GM18505 (cell line): ENCODE results near the gene E2F6.

Experiments used
- ATAC-seq: cut with Tn5 transposase; IDR thresholded peaks from one replicate; pipeline ENCODE4 v1.9.1; 2021; ENCODE audit not compliant: unreplicated experiment
- POLR2A ChIP-seq: IDR thresholded peaks from 4 replicates; pipeline ENCODE4 v1.6.1; 2011; ENCODE audit warnings: borderline replicate concordance; ENCODE audit not compliant: insufficient read depth, insufficient read length; ENCODE audit errors: extremely low read depth

E2F6 gene

GRCh38 chr2:11500702-11501303 is 34.8 kb upstream of the E2F6 start:
- ATAC-seq: no peak
- TF ChIP-seq POLR2A: no peak

- no peak for TF ChIP-seq POLR2A
- no peak for ATAC-seq
Measured at GRCh38 chr2:11499081-11499743, 33.3 kb upstream of the E2F6 start.

GRCh38 chr2:11498543-11499034 is 32.6 kb upstream of the E2F6 start:
- no peak for TF ChIP-seq POLR2A
- ATAC-seq: peak; percentile 67

- ATAC-seq: no peak
- TF ChIP-seq POLR2A: no peak
Measured at GRCh38 chr2:11495844-11496681, 30.1 kb upstream of the E2F6 start.

GRCh38 chr2:11494310-11494709 is 28.3 kb upstream of the E2F6 start:
- ATAC-seq: no peak
- no peak for TF ChIP-seq POLR2A

GRCh38 chr2:11493282-11493681 is 27.3 kb upstream of the E2F6 start:
- no peak for TF ChIP-seq POLR2A
- no peak for ATAC-seq

- no peak for ATAC-seq
- TF ChIP-seq POLR2A: no peak
Measured at GRCh38 chr2:11492720-11493119, 26.8 kb upstream of the E2F6 start.

- TF ChIP-seq POLR2A: no peak
- no peak for ATAC-seq
Measured at GRCh38 chr2:11492244-11492643, 26.3 kb upstream of the E2F6 start.

- no peak for ATAC-seq
- no peak for TF ChIP-seq POLR2A
Measured at GRCh38 chr2:11491348-11491933, 25.5 kb upstream of the E2F6 start.

GRCh38 chr2:11490194-11490593 is 24.2 kb upstream of the E2F6 start:
- no peak for TF ChIP-seq POLR2A
- no peak for ATAC-seq

- no peak for TF ChIP-seq POLR2A
- no peak for ATAC-seq
Measured at GRCh38 chr2:11488809-11489208, 22.8 kb upstream of the E2F6 start.

GRCh38 chr2:11483806-11484617 is 18.1 kb upstream of the E2F6 start:
- no peak for ATAC-seq
- no peak for TF ChIP-seq POLR2A
